SHP77 (cell line): ENCODE data around the gene TBC1D25.

ENCODE experiments used
- DNase-seq, 2 experiments: peaks; one replicate each; lab custom pipeline; 2025; lab: John Stamatoyannopoulos, UW

TBC1D25 gene

GRCh38 chrX:48560056-48560455 lies 20.5 kb downstream of the TBC1D25 start:
- DNase-seq = no peak

- no peak for DNase-seq
Observed at GRCh38 chrX:48560681-48561080, 21.2 kb downstream of the TBC1D25 start.

- DNase-seq = no peak
Observed at GRCh38 chrX:48569958-48570357, 30.4 kb downstream of the TBC1D25 start.

GRCh38 chrX:48573690-48574269 lies 34.3 kb downstream of the TBC1D25 start:
- peak; percentile 54 to 64 for DNase-seq

GRCh38 chrX:48574270-48575266 lies 35.1 kb downstream of the TBC1D25 start, which contains the start of gene RBM3:
Gene RBM3, plus strand, starts transcription at chrX:48574484. Its CDS starts 697 bp downstream, at chrX:48575181.
- peak; percentile 73 to 79 for DNase-seq

GRCh38 chrX:48575642-48576041 lies 36.1 kb downstream of the TBC1D25 start:
- DNase-seq = no peak

- no peak for DNase-seq
Observed at GRCh38 chrX:48576108-48576507, 36.6 kb downstream of the TBC1D25 start.

- DNase-seq = no peak
Observed at GRCh38 chrX:48578661-48579128, 39.2 kb downstream of the TBC1D25 start.

- DNase-seq = no peak
Observed at GRCh38 chrX:48579259-48579658, 39.7 kb downstream of the TBC1D25 start.

GRCh38 chrX:48580662-48581061 lies 41.1 kb downstream of the TBC1D25 start:
- no peak for DNase-seq

GRCh38 chrX:48584698-48585097 lies 45.2 kb downstream of the TBC1D25 start:
- no peak for DNase-seq

- DNase-seq = peak; percentile 15 to 33
Observed at GRCh38 chrX:48589482-48590162, 50.1 kb downstream of the TBC1D25 start.

GRCh38 chrX:48590203-48591103 lies 50.9 kb downstream of the TBC1D25 start:
- DNase-seq = no peak

- DNase-seq = peak in 1 of 2 experiments; percentile 2
Observed at GRCh38 chrX:48591255-48591791, 51.8 kb downstream of the TBC1D25 start.

- no peak for DNase-seq
Observed at GRCh38 chrX:48592971-48593370, 53.5 kb downstream of the TBC1D25 start.

GRCh38 chrX:48595929-48596328 lies 56.4 kb downstream of the TBC1D25 start:
- DNase-seq = no peak

GRCh38 chrX:48597353-48598264 lies 58.1 kb downstream of the TBC1D25 start, which contains the start of gene WDR13:
Gene WDR13, plus strand, starts transcription at chrX:48597492. Its CDS starts 505 bp downstream, at chrX:48597997.
- DNase-seq = peak; percentile 70 to 77

- no peak for DNase-seq
Observed at GRCh38 chrX:48598614-48599013, 59.1 kb downstream of the TBC1D25 start.

- no peak for DNase-seq
Observed at GRCh38 chrX:48599341-48599740, 59.8 kb downstream of the TBC1D25 start.

- no peak for DNase-seq
Observed at GRCh38 chrX:48600226-48600625, 60.7 kb downstream of the TBC1D25 start.
